G401.6 (cell line): Measurements from ENCODE around the gene CPTP.

Source experiments
- FAIRE-seq: peaks from 2 replicates; lab custom pipeline; 2012; peaks lifted over from hg19 to GRCh38; lab: Jason Lieb, UNC

The CPTP gene

DNA sequence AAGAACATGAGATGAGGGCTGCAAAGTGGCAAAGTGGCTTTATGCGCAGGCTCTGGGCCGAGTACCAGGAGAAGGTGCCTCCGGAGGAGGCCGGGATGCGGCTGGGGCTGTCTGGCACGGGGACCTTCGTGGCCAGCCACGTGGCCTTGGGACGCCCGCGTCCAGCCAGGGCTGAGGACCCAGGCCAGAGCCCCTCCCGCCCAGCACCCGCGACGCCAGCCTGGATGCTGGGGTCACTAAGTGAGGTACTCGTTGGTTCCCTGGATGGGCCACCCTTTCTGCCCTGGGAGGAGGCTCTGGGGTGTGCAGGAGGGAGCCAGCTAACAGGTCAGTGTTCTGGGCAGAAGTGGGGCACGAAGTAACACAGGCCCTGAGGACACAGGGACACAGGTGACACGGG is 31.8 kb upstream of the CPTP start:
- FAIRE-seq = no peak

DNA sequence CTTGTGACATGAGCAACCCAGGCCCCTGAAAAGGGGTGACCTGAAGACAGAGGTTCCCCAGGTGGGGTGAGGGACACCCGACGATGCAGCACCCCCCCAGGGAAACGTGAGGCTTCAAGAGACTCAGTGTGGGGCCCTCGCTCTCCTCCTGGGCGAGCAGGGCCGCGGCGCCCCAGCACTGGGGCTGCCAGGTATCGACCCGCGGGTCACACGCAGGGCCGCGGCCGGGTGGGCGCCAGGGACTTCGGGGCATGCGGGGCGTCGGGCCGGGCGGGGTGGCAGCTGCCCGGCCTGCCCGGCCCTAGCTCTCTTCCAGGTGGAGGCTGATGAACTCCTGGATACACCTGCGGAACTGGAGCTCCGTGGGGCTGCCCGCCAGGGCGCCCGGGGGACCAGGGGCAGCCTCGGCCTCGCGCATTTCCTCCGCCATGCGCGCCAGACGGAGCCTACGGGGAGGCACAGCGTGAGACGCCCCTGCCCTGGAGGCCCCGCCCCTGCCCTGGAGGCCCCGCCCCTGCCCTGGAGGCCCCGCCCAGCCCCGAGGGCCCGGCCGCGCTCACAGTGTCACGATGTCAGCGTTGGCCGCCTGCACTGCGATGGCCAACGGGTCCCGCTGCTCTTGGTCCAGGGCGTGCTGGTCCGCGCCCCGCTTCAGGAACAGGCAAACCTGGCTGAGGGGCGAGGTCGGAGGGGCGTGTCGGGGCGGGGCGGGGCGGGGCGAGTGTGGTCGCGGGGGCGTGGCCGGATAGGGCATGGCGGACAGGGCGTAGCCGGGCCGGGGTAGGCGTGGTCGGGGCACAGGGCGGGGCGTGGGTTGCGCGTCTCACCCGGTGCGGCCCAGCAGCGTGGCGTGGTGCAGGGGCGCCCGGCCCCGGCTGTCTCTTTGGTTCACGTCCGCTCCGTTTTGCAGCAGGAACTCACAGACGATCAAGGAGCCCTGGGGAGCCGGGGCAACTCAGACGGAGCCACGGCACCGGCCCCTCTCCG is 31.0 kb upstream of the CPTP start:
- no peak for FAIRE-seq

DNA sequence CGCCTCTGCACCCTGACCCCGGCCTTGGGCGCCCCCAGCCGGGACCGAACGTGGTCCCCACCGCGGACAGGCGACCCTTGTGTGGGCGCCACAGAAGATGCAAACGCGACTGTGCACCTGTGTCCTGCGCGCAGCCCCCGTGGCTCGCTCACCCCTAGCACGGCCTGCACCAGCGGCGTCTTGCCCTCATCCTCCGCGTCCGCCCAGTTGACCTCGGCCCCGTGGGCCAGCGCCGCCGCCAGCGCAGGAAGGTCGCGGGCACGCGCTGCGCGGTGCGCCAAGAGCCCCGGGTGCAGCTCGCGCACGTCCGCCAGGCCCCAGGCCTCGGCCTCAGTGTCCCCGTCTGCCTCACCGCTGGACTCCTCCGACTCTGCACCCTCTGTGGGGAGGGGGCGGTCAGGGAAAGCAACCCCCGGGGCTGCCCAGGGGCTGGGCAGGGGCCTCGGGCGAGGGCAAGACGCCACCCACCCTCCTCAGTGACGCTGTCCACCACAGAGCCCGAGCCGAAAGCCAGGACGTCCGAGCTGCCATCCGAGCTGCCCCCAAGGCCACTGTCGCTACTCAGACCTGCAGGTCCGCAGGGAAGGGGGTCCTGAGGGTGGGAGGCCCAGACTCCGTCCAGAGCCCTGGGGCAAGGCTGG is 30.2 kb upstream of the CPTP start:
- FAIRE-seq = no peak

DNA sequence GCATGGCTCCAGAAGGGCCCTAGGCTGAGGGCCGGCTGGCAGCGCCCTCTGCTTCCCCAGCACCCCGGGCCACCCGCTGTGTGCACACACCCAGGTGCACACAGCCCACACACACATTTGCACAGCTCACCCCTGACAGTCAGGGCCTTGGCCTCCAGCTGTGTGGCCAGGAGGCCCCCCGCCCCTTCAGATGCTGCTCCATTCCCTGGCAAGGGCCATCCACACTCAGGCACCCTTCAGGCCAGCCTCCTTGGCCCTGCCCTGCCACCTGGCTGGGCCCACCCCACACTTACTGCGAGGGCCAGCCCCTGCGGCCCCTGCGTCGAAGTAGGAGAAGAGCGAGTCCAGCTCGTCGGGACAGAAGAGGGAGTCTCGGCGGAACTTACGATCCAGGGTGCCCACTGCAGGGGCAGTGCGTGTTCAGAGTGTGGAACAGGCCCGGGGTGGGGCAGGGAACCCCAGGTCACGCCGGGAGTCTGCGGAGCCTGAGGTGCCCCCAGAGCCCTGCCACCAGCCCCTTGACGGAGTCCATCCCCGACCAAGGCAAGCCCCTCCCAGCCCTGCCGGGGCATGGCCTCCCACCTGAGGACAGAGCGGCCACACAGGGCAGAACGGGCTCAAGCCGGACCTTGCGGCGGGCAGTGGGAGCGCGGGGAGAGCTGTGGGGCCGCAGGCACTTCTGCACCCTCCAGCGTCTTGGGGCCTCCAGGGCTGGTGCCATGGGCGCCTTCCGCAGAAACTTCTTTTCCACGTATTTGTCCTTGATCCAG is 29.3 kb upstream of the CPTP start:
- FAIRE-seq = no peak

DNA sequence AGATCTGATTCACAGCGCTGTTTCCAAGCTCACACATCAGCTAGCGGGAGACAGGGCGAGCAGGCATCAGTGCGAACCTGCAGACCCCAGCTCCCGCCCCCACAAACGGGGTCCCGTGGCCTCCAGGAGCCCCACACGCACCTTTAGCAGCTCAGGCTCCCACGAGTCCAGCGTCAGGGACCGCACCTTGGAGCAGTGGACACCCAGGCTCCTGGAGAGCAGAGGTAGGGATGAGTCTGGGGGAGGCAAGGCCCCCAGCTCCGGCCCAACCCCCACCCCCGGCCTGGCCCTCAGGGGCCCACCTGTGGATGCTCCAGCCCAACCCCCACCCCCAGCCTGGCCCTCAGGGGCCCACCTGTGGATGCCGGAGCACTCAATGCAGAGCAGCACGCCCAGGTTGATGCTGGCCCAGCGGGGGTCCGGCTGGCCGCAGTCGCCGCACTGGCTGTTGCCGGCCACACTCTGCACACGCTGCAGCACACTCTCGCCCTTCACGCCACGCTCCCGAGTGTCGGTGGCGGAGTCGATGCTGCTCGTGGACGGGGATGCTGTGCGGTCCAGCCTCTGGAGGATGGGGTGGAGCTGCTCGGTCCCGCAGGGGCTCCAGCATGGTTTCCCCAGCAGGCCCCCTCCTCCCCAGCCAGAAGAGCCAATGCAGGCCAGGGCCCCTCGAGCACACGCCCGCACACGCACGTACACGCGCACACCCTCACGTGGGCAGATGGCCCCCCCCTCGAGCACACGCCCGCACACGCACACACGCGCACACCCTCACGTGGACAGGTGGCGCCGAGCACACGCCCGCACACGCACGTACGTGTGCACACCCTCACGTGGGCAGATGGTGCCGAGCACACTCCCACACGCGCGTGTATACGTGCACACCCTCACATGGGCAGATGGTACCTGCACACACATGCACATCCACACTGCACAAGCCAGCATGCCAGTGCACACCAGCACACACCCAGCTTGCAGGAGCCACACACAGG is 28.2 kb upstream of the CPTP start:
- FAIRE-seq = no peak

DNA sequence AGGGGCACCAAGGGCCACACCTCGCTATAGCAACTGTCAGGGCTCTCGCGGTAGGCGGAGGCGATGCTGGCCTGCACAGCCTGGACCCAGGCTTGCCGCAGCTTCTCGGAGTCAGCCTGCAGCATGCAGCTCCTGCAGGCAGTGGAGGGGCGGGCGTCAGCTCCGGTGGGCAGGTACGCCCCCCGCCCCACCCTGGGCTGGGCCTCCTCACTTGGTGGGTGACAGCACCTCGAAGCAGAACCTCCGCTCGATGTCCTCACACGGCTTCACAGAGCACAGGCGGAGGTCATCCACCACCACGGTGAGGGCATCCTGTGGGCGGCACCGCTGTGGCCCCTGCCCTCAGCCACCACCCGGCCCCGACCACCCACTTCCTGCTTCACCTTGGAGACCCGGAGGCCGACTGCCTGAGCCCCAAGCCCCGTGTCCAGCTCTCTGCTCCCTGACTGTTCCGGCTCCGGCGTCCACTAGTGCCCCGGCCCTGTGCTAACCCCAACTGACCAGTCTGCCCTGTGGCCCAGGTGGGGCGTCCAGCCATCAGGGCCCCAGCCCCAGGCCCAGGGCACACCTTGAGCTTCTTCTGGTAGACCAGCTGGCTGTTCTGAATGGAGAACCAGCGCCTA is 26.7 kb upstream of the CPTP start:
- FAIRE-seq = no peak

DNA sequence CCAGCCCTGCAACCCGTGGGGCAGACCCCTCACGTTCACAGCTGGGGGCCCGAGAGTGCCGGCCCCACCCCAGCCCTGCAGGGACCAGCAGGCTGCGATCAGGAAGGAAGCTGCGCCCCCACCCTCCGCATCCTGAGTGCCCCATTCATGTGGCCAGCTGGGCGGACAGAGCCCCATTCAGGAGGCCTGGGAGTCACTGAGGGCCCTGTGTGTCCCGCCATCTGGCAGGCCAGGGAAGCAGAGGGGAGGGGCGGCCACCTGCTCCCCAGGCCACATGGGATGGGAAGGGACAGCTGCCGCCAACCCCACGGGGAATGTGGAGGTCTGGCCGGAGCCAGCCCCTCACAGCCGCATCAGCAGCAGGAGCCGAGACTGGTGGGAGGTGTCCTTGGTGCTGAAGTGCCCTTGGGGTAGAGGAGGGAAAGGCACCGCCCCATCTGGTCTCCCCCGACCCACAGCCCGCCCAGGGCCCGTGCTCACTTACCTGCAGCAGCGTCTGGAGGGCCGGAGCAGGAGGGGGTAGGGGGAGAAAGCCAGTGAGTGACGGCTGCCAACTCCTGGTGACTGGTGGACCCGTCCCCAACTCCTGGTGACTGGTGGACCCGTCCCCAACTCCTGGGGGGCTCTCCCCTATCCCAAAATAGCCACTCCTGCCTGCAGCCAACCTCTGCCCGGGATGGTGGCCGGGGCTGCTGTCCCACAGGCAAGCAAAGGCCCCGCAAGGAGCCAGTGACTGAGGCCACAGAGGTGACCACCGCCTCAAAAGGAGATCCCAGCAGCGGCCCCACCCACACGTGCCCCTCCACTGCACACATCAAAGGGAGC is 25.5 kb upstream of the CPTP start:
- no peak for FAIRE-seq

DNA sequence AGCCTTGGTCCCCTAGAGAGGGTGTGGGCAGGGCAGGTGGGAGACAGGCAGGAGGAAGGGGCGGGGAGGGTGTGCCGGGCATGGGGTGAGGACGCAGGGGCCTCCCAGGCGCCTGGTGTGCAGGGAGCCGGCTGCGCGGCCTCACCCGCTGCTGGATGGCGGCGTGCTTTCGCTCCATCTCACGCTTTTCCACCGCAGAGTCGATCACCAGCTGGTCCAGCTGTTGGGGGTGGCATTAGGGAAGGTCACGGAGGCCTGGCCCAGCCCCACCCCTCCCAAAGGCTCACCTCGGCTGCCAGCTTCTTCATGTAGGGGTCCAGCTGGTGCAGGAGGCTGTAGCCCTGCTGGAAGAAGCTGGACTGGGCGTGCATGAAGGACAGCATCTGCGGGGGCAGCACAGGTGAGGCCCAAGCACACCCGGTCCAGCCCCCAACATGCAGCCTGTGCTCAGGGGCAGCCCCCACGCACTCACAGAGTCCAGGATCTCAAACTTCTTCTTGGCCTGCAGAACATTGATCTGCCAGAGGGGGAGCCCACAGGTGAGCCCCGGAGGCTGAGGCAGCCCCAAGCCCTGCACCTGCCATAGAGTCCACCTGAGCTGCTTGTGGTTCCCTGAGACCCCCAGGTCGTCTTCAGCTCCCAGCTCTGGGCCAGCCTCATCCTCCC is 24.8 kb upstream of the CPTP start:
- no peak for FAIRE-seq

DNA sequence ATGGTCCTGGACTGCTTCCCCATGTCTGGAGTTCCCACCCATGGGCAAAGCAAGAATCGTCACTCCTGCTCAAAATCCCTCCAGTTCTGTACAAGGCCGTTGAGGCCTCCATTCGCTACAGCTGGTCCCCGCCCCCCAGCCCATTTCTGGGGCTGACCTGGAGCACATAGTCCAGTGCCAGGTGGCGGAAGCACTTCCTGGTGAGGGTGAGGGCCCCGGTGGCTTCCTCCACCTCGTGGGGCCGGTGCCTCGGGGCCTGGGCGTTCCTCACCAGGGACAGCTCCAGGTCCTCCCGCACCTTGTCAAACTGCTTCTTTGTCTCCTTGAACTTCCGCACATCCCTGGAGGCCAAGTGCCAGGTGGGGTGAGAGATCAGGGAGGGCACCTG is 24.3 kb upstream of the CPTP start:
- FAIRE-seq = no peak

DNA sequence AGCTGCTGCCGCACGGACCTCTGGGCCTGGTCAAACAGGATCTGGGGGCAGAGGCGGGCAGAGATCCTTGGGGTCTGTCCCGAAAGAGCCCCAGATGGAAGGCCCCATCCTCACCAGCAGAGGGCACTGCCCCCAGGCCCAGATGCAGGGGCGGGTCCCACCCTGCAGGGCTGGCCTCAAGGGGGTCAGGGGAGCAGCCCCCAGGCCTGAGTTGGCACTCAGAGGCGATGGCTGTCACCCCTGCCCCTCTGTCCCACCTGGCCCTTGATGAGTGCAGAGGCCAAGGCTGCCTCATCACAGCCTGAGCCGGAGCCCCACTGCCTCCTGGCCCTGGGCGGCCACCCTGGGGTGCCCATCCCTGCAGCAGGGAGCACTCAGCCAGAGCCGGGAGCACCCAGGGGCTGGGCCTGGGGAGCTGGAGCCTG is 22.6 kb upstream of the CPTP start:
- no peak for FAIRE-seq

DNA sequence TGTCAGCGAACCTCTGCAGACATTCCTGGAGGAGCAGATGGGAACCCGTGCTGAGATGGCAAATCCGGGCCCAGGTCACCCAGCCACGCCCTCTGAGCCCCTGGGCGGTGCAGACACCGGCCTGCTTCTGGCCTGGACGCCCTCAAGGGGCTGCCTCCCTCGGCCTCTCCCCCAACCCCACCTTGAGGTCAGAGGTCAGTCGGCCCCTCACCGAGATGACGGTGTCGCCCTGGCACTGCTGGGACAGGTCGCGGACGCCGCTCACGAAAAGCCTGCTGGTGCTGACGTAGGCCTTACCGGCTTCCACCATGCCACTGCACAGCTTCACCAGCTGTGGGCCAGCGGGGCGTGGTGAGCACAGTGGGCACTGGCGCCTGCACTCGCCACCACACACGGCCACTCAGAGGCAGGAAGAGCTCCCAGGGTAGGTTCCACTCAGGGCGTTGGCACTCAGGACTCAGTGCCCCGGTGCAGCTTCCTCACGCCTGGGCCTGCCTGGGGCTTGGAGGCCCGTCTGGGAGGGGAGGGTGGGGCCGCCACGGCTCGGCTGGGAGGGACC is 21.6 kb upstream of the CPTP start:
- FAIRE-seq = no peak

DNA sequence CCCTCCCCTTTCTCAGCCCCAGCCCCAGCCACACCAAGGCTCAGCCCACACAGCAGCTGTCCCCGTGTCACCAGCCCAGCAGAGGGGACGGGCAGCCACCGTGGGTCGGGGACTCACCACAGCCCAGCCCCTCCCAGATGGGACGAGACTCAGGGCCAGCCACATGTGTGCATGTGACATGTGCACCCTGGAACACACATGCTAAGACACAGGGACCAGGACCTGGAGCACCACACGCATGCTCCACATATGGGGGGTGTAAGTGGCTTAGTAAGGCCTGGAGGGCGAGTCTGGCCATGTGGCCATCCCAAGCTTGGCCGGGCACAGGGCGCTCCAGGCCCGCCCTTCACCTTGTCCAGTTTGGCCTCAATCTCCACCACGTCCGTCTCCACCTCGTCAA is 20.9 kb upstream of the CPTP start:
- no peak for FAIRE-seq

DNA sequence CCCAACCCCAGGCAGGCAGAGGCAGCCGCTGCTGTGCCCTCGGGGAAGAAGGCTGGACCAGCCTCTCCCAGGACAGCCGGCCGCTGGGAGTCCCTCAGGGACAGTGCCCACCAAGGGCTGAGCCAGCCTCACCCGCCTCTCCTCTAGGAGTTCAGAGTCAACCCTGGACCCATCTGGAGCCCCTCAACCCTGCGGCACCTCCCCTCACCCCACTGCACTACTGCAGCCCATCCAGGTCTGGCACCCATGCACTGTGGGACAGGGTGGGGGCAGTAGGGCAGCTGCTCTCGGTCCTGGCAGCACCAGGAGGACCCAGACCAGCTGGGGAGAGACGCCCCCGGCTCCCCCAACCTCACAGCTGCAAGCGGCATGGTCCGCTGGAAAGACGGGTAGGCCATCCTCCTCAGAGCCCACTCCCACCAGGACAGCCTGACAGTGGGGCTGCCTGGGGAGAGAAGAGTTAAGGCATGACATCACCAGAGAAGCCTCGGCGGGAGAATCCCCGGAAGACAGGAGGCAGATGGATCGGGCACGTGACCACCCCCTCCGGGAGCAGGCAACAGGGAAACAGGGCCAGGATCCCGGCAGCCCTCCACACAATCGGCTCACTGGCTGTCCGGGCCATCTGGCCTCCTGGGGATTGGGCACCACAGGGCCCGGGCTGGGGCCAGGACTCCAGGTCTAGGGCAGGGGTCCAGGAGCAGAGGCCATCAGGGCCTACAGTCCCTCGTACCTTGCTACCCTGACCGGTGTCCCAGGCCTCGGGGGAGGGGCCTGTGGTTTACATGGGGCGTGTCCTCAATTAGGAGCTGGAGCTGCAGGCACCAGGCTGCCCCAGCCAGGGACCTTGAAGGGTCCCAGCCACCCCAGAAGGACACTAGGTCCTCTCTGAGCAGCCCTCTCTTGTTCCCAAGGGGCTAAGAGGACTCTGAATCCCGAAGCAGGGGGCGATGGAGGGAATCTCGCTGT is 20.0 kb upstream of the CPTP start:
- no peak for FAIRE-seq

DNA sequence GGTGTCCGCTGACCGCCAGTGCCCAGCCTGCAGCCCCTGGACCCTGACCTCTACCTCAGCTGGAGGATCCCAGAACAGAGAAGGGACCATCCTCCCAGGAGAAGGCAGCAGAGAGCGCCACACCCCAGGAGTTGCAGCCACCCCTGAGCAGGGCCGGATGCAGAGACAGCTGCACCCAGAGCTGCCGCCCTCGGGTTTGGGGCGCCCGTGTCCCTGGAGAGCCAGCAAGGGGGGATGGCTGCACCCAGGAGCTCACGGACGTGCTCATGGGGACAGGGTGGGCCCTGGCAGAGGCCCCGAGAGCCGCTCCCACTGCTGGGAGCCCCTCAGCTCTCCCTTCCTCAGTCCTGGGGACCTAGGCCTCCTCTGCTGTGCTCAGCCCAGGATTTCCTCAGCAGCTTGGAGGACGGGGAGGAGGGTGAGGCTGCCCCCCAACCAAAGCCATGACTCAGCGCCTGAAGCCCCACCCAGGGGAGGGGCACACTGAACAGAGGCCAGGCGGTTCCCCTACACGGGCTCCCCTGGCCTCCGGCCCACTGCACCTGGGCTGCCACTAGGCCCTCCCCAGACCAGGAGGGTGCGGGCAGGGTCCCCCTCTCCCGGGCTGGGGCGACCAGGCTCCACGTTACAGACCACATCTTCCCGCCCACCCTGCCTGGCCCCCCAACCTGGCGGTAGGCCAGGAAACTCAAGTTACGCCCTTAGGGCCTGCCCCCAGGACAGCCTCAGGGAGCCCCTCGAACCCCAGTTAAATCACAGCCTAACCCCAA is 19.1 kb upstream of the CPTP start:
- FAIRE-seq = no peak

DNA sequence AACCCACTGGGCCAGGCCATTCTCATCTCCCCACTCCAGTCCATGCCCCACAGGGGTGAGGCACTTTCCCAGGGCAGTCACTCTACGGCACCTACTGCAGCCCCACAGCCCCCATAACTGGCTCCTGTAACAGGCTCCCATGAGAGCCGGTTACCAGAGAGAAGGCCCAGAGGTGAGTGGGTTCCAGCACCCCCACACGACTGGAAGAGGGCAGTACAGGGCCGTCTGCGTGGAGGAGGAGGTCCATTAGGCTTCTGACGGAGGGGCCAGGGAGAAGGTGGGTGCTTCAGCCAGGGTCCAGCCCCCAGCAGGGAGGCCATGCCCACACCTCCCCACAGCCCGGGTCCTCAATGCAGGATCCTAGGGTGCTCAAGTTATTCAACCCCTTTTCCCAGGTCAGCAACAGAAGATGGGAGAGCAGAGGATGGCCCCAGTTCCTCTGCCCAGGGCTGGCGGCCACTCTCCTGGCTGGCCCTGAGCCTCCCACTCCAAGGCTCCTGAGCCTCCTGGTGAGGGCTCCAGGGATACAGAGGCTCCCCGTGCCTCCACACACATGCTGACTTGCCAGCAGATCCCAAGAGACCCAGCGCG is 18.4 kb upstream of the CPTP start:
- no peak for FAIRE-seq

DNA sequence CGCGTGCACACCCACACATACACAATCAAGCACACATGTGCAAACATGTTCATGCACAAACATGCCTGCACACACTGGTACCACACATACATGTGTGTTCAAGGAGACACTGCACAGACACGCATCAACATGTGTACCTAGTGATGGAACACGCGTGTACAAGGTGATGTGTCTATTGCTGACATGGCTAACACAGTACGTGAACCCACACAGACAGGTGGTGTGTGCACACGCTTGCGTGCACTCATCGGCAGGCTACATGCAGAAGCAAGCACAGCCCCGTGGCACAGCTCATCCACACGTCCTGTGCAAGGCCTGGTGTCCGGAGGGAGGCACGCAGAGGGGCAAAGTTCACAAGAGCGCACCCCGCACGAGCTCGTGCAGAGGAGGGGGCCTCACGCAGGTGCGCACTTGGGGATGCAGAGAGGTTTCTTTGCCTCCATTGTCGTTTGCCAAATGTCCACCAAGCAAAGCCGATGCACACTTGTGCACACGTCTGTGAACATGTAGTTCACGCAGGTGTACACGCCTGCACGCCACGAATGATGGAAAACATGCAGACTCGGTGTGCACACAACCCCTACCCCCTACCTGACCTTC is 17.8 kb upstream of the CPTP start:
- FAIRE-seq = no peak
